ENCODE measurements around the gene MDM2. TPM values are rescaled to one million over a fixed set of nuclear protein-coding genes. Genes with fewer than 3 reads are reported as not detected.

MDM2 gene
- total and polyA plus RNA-seq, 2 of the 13 experiments (the other 11 are each of a cell fraction or from before 2014, with no cell fraction given) = 29.3 to 314 TPM

DNA sequence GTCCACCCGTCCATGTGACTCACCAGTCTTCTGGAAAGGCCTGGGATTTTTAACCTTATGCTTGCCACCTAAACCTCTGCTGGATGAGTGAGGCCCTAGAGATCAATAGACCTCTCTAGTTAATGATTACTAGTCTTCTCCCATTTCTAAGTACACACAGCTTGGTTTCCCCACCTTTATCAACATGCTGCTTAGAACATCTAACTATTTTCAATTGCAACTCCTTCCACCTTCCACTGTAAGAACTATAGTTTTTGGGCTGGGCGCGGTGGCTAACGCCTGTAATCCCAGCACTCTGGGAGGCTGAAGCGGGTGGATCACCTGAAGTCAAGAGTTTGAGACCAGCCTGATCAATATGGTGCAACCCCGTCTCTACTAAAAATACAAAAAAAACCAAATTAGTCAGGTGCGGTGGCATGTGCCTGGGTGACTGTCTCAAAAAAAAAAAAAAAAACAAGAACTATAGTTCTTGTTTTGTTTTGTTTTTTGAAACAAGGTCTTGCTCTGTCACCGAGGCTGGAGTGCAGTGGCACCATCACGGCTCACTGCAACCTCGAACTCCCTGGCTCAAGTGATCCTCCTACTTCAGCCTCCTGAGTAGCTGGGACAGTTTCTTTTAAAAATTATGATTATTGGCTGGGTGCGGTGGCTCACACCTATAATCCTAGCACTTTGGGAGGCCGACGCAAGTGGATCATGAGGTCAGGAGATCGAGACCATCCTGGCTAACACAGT is 18.7 kb upstream of the MDM2 start (continued):
- 0 out of 2 replicates have a peak, but pooled peaks have one; percentile 38 for TF ChIP-seq ARID2 (CRISPR knock-in tag; IDR thresholded peaks at IDR 0.05; ENCODE audit: borderline replicate concordance)
- no peak for TF ChIP-seq RORA (CRISPR knock-in tag; IDR thresholded peaks at IDR 0.05)
- TF ChIP-seq KDM5B (CRISPR knock-in tag; IDR thresholded peaks at IDR 0.05; ENCODE audit: borderline replicate concordance) = no peak
- TF ChIP-seq ZNF577 (CRISPR knock-in tag; IDR thresholded peaks at IDR 0.05; ENCODE audit: borderline replicate concordance, low read depth) = no peak
- no peak; the same call in 1 of the 2 replicates for TF ChIP-seq KAT8 (CRISPR knock-in tag; IDR thresholded peaks at IDR 0.05)
- TF ChIP-seq ZNF75D (CRISPR knock-in tag; IDR thresholded peaks at IDR 0.05; ENCODE audit: borderline replicate concordance) = no peak
- TF ChIP-seq, protein P1, sequence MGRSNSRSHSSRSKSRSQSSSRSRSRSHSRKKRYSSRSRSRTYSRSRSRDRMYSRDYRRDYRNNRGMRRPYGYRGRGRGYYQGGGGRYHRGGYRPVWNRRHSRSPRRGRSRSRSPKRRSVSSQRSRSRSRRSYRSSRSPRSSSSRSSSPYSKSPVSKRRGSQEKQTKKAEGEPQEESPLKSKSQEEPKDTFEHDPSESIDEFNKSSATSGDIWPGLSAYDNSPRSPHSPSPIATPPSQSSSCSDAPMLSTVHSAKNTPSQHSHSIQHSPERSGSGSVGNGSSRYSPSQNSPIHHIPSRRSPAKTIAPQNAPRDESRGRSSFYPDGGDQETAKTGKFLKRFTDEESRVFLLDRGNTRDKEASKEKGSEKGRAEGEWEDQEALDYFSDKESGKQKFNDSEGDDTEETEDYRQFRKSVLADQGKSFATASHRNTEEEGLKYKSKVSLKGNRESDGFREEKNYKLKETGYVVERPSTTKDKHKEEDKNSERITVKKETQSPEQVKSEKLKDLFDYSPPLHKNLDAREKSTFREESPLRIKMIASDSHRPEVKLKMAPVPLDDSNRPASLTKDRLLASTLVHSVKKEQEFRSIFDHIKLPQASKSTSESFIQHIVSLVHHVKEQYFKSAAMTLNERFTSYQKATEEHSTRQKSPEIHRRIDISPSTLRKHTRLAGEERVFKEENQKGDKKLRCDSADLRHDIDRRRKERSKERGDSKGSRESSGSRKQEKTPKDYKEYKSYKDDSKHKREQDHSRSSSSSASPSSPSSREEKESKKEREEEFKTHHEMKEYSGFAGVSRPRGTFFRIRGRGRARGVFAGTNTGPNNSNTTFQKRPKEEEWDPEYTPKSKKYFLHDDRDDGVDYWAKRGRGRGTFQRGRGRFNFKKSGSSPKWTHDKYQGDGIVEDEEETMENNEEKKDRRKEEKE (IDR thresholded peaks at IDR 0.05) = no peak
- TF ChIP-seq, protein P2, sequence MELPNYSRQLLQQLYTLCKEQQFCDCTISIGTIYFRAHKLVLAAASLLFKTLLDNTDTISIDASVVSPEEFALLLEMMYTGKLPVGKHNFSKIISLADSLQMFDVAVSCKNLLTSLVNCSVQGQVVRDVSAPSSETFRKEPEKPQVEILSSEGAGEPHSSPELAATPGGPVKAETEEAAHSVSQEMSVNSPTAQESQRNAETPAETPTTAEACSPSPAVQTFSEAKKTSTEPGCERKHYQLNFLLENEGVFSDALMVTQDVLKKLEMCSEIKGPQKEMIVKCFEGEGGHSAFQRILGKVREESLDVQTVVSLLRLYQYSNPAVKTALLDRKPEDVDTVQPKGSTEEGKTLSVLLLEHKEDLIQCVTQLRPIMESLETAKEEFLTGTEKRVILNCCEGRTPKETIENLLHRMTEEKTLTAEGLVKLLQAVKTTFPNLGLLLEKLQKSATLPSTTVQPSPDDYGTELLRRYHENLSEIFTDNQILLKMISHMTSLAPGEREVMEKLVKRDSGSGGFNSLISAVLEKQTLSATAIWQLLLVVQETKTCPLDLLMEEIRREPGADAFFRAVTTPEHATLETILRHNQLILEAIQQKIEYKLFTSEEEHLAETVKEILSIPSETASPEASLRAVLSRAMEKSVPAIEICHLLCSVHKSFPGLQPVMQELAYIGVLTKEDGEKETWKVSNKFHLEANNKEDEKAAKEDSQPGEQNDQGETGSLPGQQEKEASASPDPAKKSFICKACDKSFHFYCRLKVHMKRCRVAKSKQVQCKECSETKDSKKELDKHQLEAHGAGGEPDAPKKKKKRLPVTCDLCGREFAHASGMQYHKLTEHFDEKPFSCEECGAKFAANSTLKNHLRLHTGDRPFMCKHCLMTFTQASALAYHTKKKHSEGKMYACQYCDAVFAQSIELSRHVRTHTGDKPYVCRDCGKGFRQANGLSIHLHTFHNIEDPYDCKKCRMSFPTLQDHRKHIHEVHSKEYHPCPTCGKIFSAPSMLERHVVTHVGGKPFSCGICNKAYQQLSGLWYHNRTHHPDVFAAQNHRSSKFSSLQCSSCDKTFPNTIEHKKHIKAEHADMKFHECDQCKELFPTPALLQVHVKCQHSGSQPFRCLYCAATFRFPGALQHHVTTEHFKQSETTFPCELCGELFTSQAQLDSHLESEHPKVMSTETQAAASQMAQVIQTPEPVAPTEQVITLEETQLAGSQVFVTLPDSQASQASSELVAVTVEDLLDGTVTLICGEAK (IDR thresholded peaks at IDR 0.05) = no peak
- TF ChIP-seq, protein P2 (CRISPR knock-in tag; IDR thresholded peaks at IDR 0.05) = no peak
- TF ChIP-seq, protein P3, sequence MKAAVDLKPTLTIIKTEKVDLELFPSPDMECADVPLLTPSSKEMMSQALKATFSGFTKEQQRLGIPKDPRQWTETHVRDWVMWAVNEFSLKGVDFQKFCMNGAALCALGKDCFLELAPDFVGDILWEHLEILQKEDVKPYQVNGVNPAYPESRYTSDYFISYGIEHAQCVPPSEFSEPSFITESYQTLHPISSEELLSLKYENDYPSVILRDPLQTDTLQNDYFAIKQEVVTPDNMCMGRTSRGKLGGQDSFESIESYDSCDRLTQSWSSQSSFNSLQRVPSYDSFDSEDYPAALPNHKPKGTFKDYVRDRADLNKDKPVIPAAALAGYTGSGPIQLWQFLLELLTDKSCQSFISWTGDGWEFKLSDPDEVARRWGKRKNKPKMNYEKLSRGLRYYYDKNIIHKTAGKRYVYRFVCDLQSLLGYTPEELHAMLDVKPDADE (CRISPR knock-in tag; IDR thresholded peaks at IDR 0.05) = no peak
- no peak for TF ChIP-seq ZNF18 (CRISPR knock-in tag; IDR thresholded peaks at IDR 0.05; ENCODE audit: insufficient replicate concordance)
- TF ChIP-seq, protein P4, sequence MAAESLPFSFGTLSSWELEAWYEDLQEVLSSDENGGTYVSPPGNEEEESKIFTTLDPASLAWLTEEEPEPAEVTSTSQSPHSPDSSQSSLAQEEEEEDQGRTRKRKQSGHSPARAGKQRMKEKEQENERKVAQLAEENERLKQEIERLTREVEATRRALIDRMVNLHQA (CRISPR knock-in tag; IDR thresholded peaks at IDR 0.05) = no peak
- TF ChIP-seq ZNF652 (CRISPR knock-in tag; IDR thresholded peaks at IDR 0.05; ENCODE audit: borderline replicate concordance, low read depth) = peak; percentile 98

All from HepG2 (cell line).